Activated gamma-delta T cell treated with Interleukin-2 at 50 U/mL for 16 hours (primary cell): ENCODE results near the gene B3GALT4.
"Not testable (repeated sequence)": the region's sequence is repeated elsewhere in the genome, so short reads cannot be mapped to it uniquely, and the experiment has no call there.

Experiments used
- DNase-seq: peaks from one replicate; pipeline ENCODE4 v3.0.0-alpha.2; 2020

Gene B3GALT4

GRCh38 chr6:33272275-33273128 is 4.4 kb upstream of the B3GALT4 start:
- DNase-seq: no peak

DNA sequence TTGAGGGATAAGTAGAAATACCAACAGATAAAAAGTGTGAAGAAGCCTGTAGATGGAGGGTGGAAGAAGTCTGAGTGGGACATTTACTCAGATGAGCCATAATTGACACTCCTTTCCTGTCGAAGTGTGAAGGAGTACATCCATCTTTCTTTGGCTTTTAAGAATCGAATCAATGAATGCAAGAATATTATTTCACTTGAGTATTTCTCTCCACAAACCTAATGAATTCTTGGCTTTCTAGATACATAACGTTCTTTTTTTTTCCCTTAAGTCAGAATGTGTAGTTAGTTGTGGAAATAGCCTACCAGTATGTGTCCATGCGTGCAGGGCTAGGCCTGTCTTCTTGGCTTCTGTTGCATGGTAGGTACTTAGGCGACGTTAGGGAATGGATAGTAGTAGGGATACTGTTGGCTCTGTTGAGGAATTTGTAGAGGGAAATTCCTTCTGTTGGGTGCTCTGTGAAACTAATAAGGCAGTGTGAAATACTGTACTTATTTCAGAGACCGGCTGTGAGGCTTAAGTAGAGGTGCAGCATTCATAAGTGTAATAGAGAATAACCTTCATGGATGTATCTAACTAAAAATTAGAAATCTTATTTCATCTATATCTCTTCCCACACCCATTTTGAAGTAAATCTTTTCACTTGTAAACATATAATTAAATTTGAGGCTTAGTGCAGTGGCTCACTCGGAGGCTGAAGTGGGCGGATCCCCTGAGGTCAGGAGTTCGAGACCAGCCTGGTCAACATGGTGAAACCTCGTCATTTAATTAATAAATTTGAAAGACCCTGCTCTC is 3.6 kb upstream of the B3GALT4 start:
- no peak for DNase-seq

- DNase-seq: no peak
Measured at GRCh38 chr6:33273924-33274902, 2.7 kb upstream of the B3GALT4 start.

DNA sequence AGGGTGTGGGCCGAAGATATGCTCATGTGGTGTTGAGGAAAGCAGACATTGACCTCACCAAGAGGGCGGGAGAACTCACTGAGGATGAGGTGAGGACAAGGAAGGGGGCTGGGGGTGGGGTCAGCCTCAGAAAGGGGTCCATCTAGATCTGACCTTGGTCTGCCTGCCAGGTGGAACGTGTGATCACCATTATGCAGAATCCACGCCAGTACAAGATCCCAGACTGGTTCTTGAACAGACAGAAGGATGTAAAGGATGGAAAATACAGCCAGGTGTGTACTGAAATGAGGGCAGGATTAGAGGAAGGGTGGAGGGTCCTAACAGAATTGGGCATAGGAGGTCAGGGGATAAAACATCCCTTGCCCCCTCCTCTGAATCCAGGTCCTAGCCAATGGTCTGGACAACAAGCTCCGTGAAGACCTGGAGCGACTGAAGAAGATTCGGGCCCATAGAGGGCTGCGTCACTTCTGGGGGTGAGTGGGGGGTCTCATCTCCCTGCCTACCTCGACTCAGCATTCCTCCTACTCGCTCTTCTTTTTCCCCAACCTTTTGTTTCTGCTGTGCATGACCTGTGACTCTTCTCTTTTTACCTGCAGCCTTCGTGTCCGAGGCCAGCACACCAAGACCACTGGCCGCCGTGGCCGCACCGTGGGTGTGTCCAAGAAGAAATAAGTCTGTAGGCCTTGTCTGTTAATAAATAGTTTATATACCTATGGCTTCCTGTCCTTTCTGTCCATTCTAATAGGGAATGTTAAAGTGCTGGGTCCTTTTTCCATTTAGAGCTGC is 935 bp upstream of the B3GALT4 start:
- DNase-seq: not testable (repeated sequence)

DNA sequence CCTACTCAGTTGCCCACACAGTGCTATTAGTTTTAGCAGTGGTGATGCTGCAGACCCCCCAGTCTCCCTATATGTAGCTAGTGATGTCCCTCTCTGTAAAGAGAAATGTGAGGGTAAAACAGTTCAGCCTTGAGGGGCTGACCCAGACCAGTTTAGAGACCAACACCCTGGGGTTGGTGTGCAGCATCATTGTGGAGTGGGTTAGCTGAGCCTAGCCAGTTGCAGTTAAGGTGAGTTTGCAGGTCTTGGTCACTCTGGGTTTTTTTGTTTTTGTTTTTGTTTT is 401 bp upstream of the B3GALT4 start:
- no peak for DNase-seq

GRCh38 chr6:33277663-33278391 is 904 bp downstream of the B3GALT4 start:
- DNase-seq: peak; percentile 24

GRCh38 chr6:33278392-33278741 is 1.4 kb downstream of the B3GALT4 start:
- DNase-seq: no peak

DNA sequence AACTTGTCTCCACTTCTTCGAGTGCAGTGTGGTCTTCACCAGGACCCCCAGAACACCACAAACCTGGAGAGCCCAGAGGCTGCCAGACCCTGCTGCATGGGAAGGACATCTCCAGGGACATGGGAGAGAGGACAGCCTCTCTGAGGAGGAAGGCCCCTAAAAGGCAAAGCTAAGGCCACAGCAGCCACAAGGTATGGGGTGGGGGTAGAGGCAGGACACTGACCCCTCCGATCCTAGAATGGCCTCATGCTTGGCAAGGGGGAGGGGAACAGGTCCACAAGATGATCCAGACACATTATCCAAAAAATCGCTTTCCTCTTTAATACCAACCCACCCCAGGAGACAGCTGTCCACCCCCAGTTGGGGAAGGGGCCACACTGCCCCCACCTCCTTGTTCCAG is 1.9 kb downstream of the B3GALT4 start:
- no peak for DNase-seq

- DNase-seq: no peak
Measured at GRCh38 chr6:33279257-33279695, 2.4 kb downstream of the B3GALT4 start.

- DNase-seq: no peak
Measured at GRCh38 chr6:33279971-33280511, 3.1 kb downstream of the B3GALT4 start.

DNA sequence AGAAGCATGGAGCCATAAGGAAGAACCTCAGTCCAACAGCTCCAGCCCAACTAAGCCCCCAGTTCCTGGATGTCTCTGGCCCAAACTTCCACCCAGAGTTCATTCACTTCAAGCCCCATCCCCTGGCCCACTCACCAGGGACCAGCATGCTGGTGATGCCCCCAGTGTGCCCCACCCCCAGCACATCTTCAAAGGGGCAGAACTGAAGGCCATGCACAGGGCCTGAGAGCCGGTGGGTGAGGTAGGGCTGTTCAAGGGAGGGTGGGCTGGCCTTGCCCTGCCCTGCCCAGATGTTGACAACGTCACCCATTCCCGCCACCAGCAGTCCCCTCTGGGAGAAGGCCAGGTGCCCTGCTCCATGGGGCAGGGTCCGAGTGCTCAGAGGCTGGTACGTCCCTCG is 3.6 kb downstream of the B3GALT4 start:
- DNase-seq: no peak

DNA sequence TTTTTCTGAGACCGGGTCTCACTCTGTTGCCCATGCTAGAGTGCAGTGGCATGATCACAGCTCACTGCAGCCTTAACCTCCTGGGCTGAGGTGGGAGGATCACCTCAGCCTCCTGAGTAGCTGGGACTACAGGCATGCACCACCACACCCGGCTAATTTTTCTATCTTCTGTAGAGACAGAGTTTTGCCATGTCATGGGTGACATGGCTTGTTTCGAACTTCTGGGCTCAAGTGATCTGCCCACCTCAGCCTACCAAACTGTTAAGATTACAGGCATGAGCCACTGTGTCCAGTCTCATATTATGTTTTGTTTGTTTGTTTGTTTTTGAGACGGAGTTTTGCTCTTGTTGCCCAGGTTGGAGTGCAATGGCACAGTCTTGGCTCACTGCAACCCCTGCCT is 8.3 kb downstream of the B3GALT4 start:
- DNase-seq: not testable (repeated sequence)

GRCh38 chr6:33286946-33287914 is 10.3 kb downstream of the B3GALT4 start:
- no peak for DNase-seq

GRCh38 chr6:33288141-33288920 is 11.4 kb downstream of the B3GALT4 start:
- DNase-seq: no peak

DNA sequence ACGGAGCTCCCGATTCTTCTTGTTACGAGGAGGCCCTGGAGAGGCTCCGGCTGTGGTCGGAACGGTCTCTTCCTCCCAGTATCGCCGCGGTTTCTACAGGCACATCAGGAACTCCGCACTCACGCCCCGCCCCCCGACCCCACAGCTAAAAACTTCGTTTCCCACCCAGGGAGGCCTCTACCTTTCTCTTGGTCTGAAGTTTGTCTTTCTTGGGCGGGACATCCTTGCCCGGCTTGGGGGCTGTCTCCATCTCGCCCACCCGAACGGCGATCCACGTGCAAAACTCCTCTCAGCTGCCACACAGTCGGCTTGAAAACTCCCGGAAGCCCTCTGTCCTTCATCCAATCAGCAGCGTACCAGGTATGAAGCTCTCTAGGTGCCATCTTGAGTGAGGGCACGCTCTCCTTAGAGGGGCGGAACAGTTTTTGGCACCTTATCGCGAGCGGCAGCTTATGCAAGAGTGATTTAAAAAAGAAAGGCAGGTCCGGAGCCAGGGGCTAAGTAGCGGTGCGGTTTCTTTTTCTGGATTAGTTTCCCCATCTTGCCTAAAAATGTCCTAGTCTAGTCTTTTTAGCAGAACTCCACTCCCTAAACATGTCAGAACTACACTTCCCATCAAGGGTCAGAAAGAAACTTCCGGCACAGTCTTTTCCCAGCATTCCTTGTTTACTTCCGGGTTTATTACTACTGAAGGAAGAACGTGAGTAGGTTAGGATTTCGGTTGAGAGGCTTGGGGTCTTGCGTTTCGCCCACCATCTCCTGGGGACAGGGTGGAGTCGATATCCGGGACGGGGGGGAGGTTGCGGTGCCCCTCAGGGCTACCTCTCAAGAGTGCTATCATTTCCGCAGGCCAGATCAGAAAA is 12.2 kb downstream of the B3GALT4 start, which contains the start of the genes PFDN6 and WDR46:
TSS of gene PFDN6 (plus strand) at position 681 of the 863 bp plus-strand sequence. CDS start 256 bp downstream, outside the sequence.
TSS of gene WDR46 (minus strand) at position 319 of the 863 bp plus-strand sequence. CDS start at position 250, 69 bp downstream.
- DNase-seq: peak; percentile 77

DNA sequence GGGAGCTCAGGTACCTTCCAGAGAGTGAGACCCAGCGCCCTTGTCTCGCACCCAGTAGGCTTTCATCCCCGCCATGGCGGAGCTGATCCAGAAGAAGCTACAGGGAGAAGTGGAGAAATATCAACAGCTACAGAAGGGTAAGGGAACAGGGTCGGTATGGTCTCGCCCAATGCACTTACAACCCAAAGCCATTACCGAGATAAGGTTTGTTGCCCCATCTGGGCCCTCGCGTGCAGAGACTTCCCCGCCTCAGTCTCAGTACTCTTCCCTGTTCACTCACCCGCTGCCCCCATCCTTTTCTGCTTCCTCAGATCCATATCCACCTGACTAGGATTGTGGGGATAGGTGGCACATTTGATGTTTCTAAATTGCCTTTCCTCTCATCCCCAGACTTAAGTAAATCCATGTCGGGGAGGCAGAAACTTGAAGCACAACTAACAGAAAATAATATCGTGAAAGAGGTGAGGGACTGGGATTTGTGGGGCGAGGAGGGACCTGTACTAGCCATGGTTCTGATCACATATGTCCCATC is 12.9 kb downstream of the B3GALT4 start:
- no peak for DNase-seq

DNA sequence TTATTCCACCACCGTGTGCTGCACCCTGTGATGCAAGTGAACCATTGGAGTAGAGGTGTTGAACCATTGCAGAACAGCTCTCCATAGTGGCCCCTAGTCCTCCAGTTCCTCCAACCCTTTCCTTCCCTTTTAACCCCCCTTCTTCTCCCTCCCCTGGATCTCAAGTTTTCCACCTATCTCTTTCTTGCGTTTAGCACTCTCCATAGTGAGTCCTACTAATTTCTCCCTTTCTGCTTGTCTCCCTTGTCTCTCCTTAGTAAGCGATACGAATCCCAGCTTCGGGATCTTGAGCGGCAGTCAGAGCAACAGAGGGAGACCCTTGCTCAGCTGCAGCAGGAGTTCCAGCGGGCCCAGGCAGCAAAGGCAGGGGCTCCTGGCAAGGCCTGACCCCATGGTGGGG is 13.5 kb downstream of the B3GALT4 start:
- DNase-seq: no peak
